Endodermal cell (in vitro differentiated cells): ENCODE measurements around the gene BRD3. TPM values are rescaled to one million over a fixed set of nuclear protein-coding genes. Genes with fewer than 3 reads are reported as not detected.

Experiments
- DNase-seq: peaks from one replicate; pipeline ENCODE4 v3.0.0-alpha.2; 2017
- H3K27ac ChIP-seq: 2 replicates; pipeline ENCODE4 v1.5.1; 2013; ENCODE audit warnings: mild to moderate bottlenecking, low read depth, low read length, moderate library complexity
- H3K27me3 ChIP-seq: 2 replicates; pipeline ENCODE4 v1.6.1; 2013; ENCODE audit warnings: mild to moderate bottlenecking, low read length, moderate library complexity; ENCODE audit not compliant: insufficient read depth, control insufficient read depth, poor library complexity, severe bottlenecking
- H3K36me3 ChIP-seq: 2 replicates; pipeline ENCODE4 v1.7.0; 2013; ENCODE audit warnings: mild to moderate bottlenecking, low read length, moderate library complexity; ENCODE audit not compliant: control insufficient read depth, insufficient read depth
- H3K4me1 ChIP-seq: one replicate; pipeline ENCODE4 v1.7.0; 2013; ENCODE audit warnings: low read length; ENCODE audit not compliant: control insufficient read depth, insufficient read depth
- H3K4me3 ChIP-seq: 2 replicates; pipeline ENCODE4 v1.5.1; 2013; ENCODE audit warnings: mild to moderate bottlenecking, low read length, moderate library complexity
- H3K9ac ChIP-seq: 2 replicates; pipeline ENCODE4 v1.6.1; 2013; ENCODE audit warnings: mild to moderate bottlenecking, low read length, moderate library complexity; ENCODE audit not compliant: poor library complexity, severe bottlenecking; ENCODE audit errors: extremely low read depth
- H3K9me3 ChIP-seq: 2 replicates; pipeline ENCODE4 v1.6.1; 2013; ENCODE audit warnings: mild to moderate bottlenecking, low read length, moderate library complexity; ENCODE audit not compliant: control insufficient read depth
- H3K27ac Mint-ChIP-seq: 2 replicates; pipeline ENCODE4 v1.8.0; 2020; ENCODE audit warnings: mixed read lengths
- H3K27me3 Mint-ChIP-seq: 2 replicates; pipeline ENCODE4 v1.8.0; 2021; ENCODE audit warnings: mild to moderate bottlenecking, mixed read lengths; ENCODE audit not compliant: insufficient read depth
- H3K36me3 Mint-ChIP-seq: 2 replicates; pipeline ENCODE4 v1.8.0; 2020; ENCODE audit warnings: low read depth, mixed read lengths
- H3K4me1 Mint-ChIP-seq: 2 replicates; pipeline ENCODE4 v1.8.0; 2020; ENCODE audit warnings: mixed read lengths
- H3K4me3 Mint-ChIP-seq: 2 replicates; pipeline ENCODE4 v1.8.0; 2020; ENCODE audit warnings: mild to moderate bottlenecking, moderate library complexity, mixed read lengths
- H3K9me3 Mint-ChIP-seq: 2 replicates; pipeline ENCODE4 v1.8.0; 2020; ENCODE audit warnings: mild to moderate bottlenecking, mixed read lengths
- WGBS, 2 experiments: methylation state at CpG; one replicate each; pipeline versions ENCODE4 v1.1.5 to v1.1.7; 2013; ENCODE audit warnings: missing lambda C conversion rate in 2 of 2, mixed read lengths in 1 of 2; ENCODE audit not compliant: insufficient coverage in 1 of 2, insufficient read length in 1 of 2; 5-methylcytosine and 5-hydroxymethylcytosine counted together
- total RNA-seq, 2 donors: library from RNA; stranded (reverse); fragmentation: NEBNext Ultra II Directional in 1 of 2; extraction: Animal tissue kit (Norgen Biotek cat#: 25700) in 1 of 2; gene quantifications; 2 replicates in 1 of 2; 3 replicates in 1 of 2; pipeline ENCODE4 v1.2.1, GENCODE V29; 2021
- TF ChIP-seq, protein P1 (sequence below): fragments of 200-600 bp; sonication (generic); conservative IDR thresholded peaks from 2 replicates; pipeline ENCODE4 v1.5.0; 2021; ENCODE audit warnings: antibody characterized with exemption, mild to moderate bottlenecking

The BRD3 gene
- total RNA-seq, 2 donors from 2014 or later = 92.3 to 103 TPM

DNA sequence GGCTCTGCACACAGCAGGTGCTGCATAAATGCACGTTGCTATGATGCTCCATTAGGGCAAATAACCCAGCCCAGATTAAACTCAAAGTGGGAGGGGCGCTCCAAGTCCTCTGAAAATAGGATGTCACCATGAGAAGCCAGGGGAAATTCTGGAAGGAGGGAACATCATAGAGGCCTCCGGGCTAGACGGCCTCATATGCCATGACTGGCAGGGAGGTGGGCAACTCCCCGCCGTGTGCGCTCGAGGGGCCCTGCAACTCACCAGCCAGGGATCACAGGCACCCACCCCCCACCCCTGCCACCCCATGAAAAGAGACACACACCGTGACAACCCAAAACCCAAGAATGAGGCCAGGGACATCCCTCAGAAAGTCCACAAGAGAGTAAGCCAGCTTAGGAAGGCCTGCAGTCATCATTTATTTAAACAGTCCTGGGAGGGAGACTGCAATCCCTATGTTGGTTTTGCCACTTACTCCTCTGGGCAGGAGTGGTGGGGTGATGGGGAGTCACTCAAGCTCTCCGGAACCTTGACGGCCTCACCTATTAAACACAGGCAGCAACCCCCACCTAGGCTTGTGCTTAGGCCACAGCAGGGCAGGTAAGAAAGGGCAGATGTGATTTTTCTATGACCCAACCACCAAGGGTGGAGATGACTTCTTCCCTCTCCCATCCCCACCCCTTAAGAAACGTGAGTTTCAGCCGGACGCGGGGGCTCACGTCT lies 79.7 kb downstream of the BRD3 start:
- Mint-ChIP-seq H3K4me3 (no peak overlapping the region), H3K27ac (no peak overlapping the region)
- 87 to 92% methylated on average over 10 to 16 of the region's 16 CpGs for WGBS, 2 experiments

DNA sequence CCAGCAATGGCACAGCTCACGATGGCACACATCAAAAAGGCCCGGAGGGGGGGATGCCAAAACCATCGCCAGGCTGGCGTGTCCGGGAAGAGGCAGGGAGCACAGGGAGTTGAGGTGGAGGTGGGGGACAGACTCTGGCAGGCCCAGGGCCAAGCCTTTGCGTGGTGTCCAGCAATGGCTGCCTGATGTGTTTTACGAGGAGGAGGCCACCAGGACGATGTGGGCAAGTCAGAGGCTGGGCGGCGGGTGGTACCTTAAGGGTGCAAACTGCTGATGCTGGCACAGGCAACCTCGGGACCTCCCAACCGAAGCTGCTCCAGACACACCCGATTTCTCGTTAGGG lies 80.4 kb downstream of the BRD3 start:
- H3K27ac ChIP-seq = no peak overlapping the region
- H3K4me3 ChIP-seq = no peak overlapping the region
- TF ChIP-seq, protein P1, sequence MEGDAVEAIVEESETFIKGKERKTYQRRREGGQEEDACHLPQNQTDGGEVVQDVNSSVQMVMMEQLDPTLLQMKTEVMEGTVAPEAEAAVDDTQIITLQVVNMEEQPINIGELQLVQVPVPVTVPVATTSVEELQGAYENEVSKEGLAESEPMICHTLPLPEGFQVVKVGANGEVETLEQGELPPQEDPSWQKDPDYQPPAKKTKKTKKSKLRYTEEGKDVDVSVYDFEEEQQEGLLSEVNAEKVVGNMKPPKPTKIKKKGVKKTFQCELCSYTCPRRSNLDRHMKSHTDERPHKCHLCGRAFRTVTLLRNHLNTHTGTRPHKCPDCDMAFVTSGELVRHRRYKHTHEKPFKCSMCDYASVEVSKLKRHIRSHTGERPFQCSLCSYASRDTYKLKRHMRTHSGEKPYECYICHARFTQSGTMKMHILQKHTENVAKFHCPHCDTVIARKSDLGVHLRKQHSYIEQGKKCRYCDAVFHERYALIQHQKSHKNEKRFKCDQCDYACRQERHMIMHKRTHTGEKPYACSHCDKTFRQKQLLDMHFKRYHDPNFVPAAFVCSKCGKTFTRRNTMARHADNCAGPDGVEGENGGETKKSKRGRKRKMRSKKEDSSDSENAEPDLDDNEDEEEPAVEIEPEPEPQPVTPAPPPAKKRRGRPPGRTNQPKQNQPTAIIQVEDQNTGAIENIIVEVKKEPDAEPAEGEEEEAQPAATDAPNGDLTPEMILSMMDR = no peak
- no peak overlapping the region for H3K27ac Mint-ChIP-seq
- H3K9ac ChIP-seq = no peak overlapping the region
- H3K4me1 ChIP-seq = peaks cover 4% of the 10 kb centered on the region
- no peaks in the 10 kb centered on the region for H3K27me3 ChIP-seq
- H3K4me3 Mint-ChIP-seq = no peak overlapping the region
- H3K4me1 Mint-ChIP-seq = peaks cover 22% of the 10 kb centered on the region
- no peaks in the 10 kb centered on the region for H3K36me3 ChIP-seq
- WGBS, 2 experiments = 93% methylated on average over 9 to 14 of the region's 14 CpGs
- H3K36me3 Mint-ChIP-seq = no peaks in the 10 kb centered on the region
- DNase-seq = no peak
- H3K9me3 Mint-ChIP-seq = no peaks in the 10 kb centered on the region
- no peaks in the 10 kb centered on the region for H3K27me3 Mint-ChIP-seq
- H3K9me3 ChIP-seq = no peaks in the 10 kb centered on the region

More for the DNA sequence above, 79.7 kb downstream of the BRD3 start:
- Mint-ChIP-seq H3K36me3 (no peaks in the 10 kb centered on the region), H3K9me3 (no peaks in the 10 kb centered on the region), H3K27me3 (no peaks in the 10 kb centered on the region), H3K4me1 (peaks cover 22% of the 10 kb centered on the region)
- peaks cover 4% of the 10 kb centered on the region for H3K4me1 ChIP-seq
- H3K27ac ChIP-seq = no peak overlapping the region
- H3K4me3 ChIP-seq = no peak overlapping the region
- H3K9me3 ChIP-seq = no peaks in the 10 kb centered on the region
- no peak overlapping the region for H3K9ac ChIP-seq
- H3K36me3 ChIP-seq = no peaks in the 10 kb centered on the region
- no peak for DNase-seq
- TF ChIP-seq, protein P1 = no peak
- no peaks in the 10 kb centered on the region for H3K27me3 ChIP-seq

DNA sequence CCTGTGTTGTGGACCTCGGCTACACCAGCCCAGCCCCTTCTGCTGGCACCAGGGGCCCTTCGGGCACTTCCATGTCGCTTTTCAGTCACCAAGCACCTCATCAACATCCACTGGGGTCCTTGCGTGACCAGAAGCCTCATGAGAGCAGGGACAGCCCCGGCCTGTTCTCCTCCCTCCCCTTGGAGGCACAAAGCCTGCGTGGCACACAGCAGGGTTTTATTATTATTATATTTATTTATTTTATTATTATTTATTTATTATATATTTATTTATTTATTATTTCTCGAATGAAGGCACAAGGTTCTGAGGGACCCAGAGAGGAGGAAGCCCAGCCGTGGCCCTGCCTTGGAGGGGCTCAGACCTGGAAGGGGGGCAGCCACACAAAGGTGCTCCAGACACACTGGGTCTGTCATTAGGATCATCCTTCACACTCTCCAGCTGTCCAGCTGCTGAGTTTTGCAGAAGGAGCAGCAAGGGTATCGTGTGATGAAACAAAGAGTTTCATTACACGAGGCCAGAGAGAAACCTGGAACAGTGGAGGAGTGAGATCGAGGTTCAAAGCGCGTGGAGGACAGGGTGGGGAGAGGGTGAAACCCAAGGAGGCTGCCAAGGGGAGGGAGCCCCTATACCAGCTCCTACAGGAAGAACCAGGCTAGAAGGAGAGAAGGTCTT lies 80.9 kb downstream of the BRD3 start:
- H3K27ac Mint-ChIP-seq = no peak overlapping the region
- 92 to 94% methylated on average over 5 to 12 of the region's 13 CpGs for WGBS, 2 experiments

More for the DNA sequence above, 80.9 kb downstream of the BRD3 start:
- H3K4me1 Mint-ChIP-seq = peaks cover 22% of the 10 kb centered on the region
- Histone ChIP-seq H3K36me3 (no peaks in the 10 kb centered on the region), H3K27ac (no peak overlapping the region), H3K27me3 (no peaks in the 10 kb centered on the region), H3K4me1 (peaks cover 4% of the 10 kb centered on the region), H3K4me3 (no peak overlapping the region), H3K9me3 (no peaks in the 10 kb centered on the region), H3K9ac (no peak overlapping the region)
- no peak overlapping the region for H3K4me3 Mint-ChIP-seq
- DNase-seq = no peak
- no peaks in the 10 kb centered on the region for H3K9me3 Mint-ChIP-seq
- TF ChIP-seq, protein P1 = no peak
- no peaks in the 10 kb centered on the region for H3K27me3 Mint-ChIP-seq
- H3K36me3 Mint-ChIP-seq = no peaks in the 10 kb centered on the region
